ENCODE measurements around the gene RBM44. TPM values are rescaled to one million over a fixed set of nuclear protein-coding genes. Genes with fewer than 3 reads are reported as not detected.
A peak's percentile ranks its signal among the peaks of the same experiment; 100 is the strongest.
"Not testable (repeated sequence)": the region's sequence is repeated elsewhere in the genome, so short reads cannot be mapped to it uniquely, and the experiment has no call there.

Gene RBM44
- total and polyA plus RNA-seq, 9 donors = 0.29 to 1.5 (median 0.53) TPM

GRCh38 chr2:237863689-237864443 is 65.3 kb downstream of the RBM44 start:
- Histone ChIP-seq H3K36me3 (ENCODE audit: control insufficient read depth, insufficient read depth, low read length) (no peaks in the 10 kb centered on the region), H3K4me1 (ENCODE audit: control insufficient read depth, insufficient read depth, low read length) (peaks cover 4% of the 10 kb centered on the region), H3K9me3 (replicated peaks; ENCODE audit: control insufficient read depth, low read depth, low read length) (no peaks in the 10 kb centered on the region), H3K4me3 (ENCODE audit: low read length) (no peak overlapping the region), H3K27me3 (ENCODE audit: control insufficient read depth, insufficient read depth, low read length) (peaks cover 28% of the 10 kb centered on the region), H3K27ac (ENCODE audit: low read length) (no peak overlapping the region)
- DNase-seq = no peak
- 63% methylated on average over 18 of the region's 22 CpGs for whole genome bisulfite sequencing (ENCODE audit: insufficient coverage)

- no peak for DNase-seq
- Histone ChIP-seq H3K27ac (ENCODE audit: low read length) (no peak overlapping the region), H3K9me3 (replicated peaks; ENCODE audit: control insufficient read depth, low read depth, low read length) (no peaks in the 10 kb centered on the region), H3K36me3 (ENCODE audit: control insufficient read depth, insufficient read depth, low read length) (no peaks in the 10 kb centered on the region), H3K4me1 (ENCODE audit: control insufficient read depth, insufficient read depth, low read length) (no peaks in the 10 kb centered on the region), H3K27me3 (ENCODE audit: control insufficient read depth, insufficient read depth, low read length) (peaks cover 23% of the 10 kb centered on the region), H3K4me3 (ENCODE audit: low read length) (no peak overlapping the region)
- 80% methylated on average over 1 of the region's 10 CpGs for WGBS (ENCODE audit: insufficient coverage)
These were observed 65.9 kb downstream of the RBM44 start for GRCh38 chr2:237864444-237864931.

- H3K4me3 ChIP-seq (ENCODE audit: low read length) = no peak overlapping the region
- 61% methylated on average over 9 of the region's 9 CpGs for WGBS (ENCODE audit: insufficient coverage)
- no peaks in the 10 kb centered on the region for H3K9me3 ChIP-seq (replicated peaks; ENCODE audit: control insufficient read depth, low read depth, low read length)
- no peak for DNase-seq
- H3K4me1 ChIP-seq (ENCODE audit: control insufficient read depth, insufficient read depth, low read length) = no peaks in the 10 kb centered on the region
- H3K36me3 ChIP-seq (ENCODE audit: control insufficient read depth, insufficient read depth, low read length) = no peaks in the 10 kb centered on the region
- H3K27ac ChIP-seq (ENCODE audit: low read length) = no peak overlapping the region
- peaks cover 17% of the 10 kb centered on the region for H3K27me3 ChIP-seq (ENCODE audit: control insufficient read depth, insufficient read depth, low read length)
These were observed 66.5 kb downstream of the RBM44 start for GRCh38 chr2:237864940-237865622.

GRCh38 chr2:237865623-237866041 is 67.1 kb downstream of the RBM44 start:
- no peak overlapping the region for H3K4me3 ChIP-seq (ENCODE audit: low read length)
- DNase-seq = no peak
- 77% methylated on average over 4 of the region's 7 CpGs for WGBS (ENCODE audit: insufficient coverage)
- no peaks in the 10 kb centered on the region for H3K9me3 ChIP-seq (replicated peaks; ENCODE audit: control insufficient read depth, low read depth, low read length)
- no peak overlapping the region for H3K27ac ChIP-seq (ENCODE audit: low read length)
- H3K27me3 ChIP-seq (ENCODE audit: control insufficient read depth, insufficient read depth, low read length) = peaks cover 12% of the 10 kb centered on the region
- H3K36me3 ChIP-seq (ENCODE audit: control insufficient read depth, insufficient read depth, low read length) = no peaks in the 10 kb centered on the region
- H3K4me1 ChIP-seq (ENCODE audit: control insufficient read depth, insufficient read depth, low read length) = no peaks in the 10 kb centered on the region

- no peak for DNase-seq
- H3K36me3 ChIP-seq (ENCODE audit: control insufficient read depth, insufficient read depth, low read length) = no peaks in the 10 kb centered on the region
- H3K27ac ChIP-seq (ENCODE audit: low read length) = no peak overlapping the region
- no peak overlapping the region for H3K4me3 ChIP-seq (ENCODE audit: low read length)
- H3K27me3 ChIP-seq (ENCODE audit: control insufficient read depth, insufficient read depth, low read length) = peaks cover 10% of the 10 kb centered on the region
- H3K9me3 ChIP-seq (replicated peaks; ENCODE audit: control insufficient read depth, low read depth, low read length) = no peaks in the 10 kb centered on the region
- peaks cover 1% of the 10 kb centered on the region for H3K4me1 ChIP-seq (ENCODE audit: control insufficient read depth, insufficient read depth, low read length)
- WGBS (ENCODE audit: insufficient coverage) = 84% methylated on average over 4 of the region's 13 CpGs
These were observed 67.6 kb downstream of the RBM44 start for GRCh38 chr2:237866101-237866621.

- H3K27me3 ChIP-seq (ENCODE audit: control insufficient read depth, insufficient read depth, low read length) = peaks cover 5% of the 10 kb centered on the region
- H3K9me3 ChIP-seq (replicated peaks; ENCODE audit: control insufficient read depth, low read depth, low read length) = no peaks in the 10 kb centered on the region
- H3K4me1 ChIP-seq (ENCODE audit: control insufficient read depth, insufficient read depth, low read length) = peaks cover 2% of the 10 kb centered on the region
- no peak overlapping the region for H3K27ac ChIP-seq (ENCODE audit: low read length)
- WGBS (ENCODE audit: insufficient coverage) = 88% methylated on average over 10 of the region's 10 CpGs
- H3K36me3 ChIP-seq (ENCODE audit: control insufficient read depth, insufficient read depth, low read length) = no peaks in the 10 kb centered on the region
- no peak overlapping the region for H3K4me3 ChIP-seq (ENCODE audit: low read length)
- no peak for DNase-seq
These were observed 68.9 kb downstream of the RBM44 start for GRCh38 chr2:237867465-237867864.

GRCh38 chr2:237868074-237868473 is 69.5 kb downstream of the RBM44 start:
- not testable (repeated sequence) for H3K27ac ChIP-seq (ENCODE audit: low read length); H3K27me3 ChIP-seq (ENCODE audit: control insufficient read depth, insufficient read depth, low read length); H3K4me3 ChIP-seq (ENCODE audit: low read length); DNase-seq; H3K36me3 ChIP-seq (ENCODE audit: control insufficient read depth, insufficient read depth, low read length); H3K4me1 ChIP-seq (ENCODE audit: control insufficient read depth, insufficient read depth, low read length); H3K9me3 ChIP-seq (replicated peaks; ENCODE audit: control insufficient read depth, low read depth, low read length)
- no CpG with 5 or more reads among the region's 4 CpGs for WGBS (ENCODE audit: insufficient coverage)

GRCh38 chr2:237868631-237869342 is 70.2 kb downstream of the RBM44 start:
- peaks cover 12% of the 10 kb centered on the region for H3K4me1 ChIP-seq (ENCODE audit: control insufficient read depth, insufficient read depth, low read length)
- no peaks in the 10 kb centered on the region for H3K9me3 ChIP-seq (replicated peaks; ENCODE audit: control insufficient read depth, low read depth, low read length)
- DNase-seq = peak; percentile 69
- peaks cover 2% of the 10 kb centered on the region for H3K27me3 ChIP-seq (ENCODE audit: control insufficient read depth, insufficient read depth, low read length)
- WGBS (ENCODE audit: insufficient coverage) = 24% methylated on average over 5 of the region's 22 CpGs
- H3K27ac ChIP-seq (ENCODE audit: low read length) = no peak overlapping the region
- H3K36me3 ChIP-seq (ENCODE audit: control insufficient read depth, insufficient read depth, low read length) = no peaks in the 10 kb centered on the region
- no peak overlapping the region for H3K4me3 ChIP-seq (ENCODE audit: low read length)

GRCh38 chr2:237869343-237870102 is 70.9 kb downstream of the RBM44 start:
- H3K27ac ChIP-seq (ENCODE audit: low read length) = no peak overlapping the region
- DNase-seq = no peak
- H3K4me1 ChIP-seq (ENCODE audit: control insufficient read depth, insufficient read depth, low read length) = peaks cover 16% of the 10 kb centered on the region
- no peak overlapping the region for H3K4me3 ChIP-seq (ENCODE audit: low read length)
- peaks cover 2% of the 10 kb centered on the region for H3K27me3 ChIP-seq (ENCODE audit: control insufficient read depth, insufficient read depth, low read length)
- 95% methylated on average over 19 of the region's 21 CpGs for WGBS (ENCODE audit: insufficient coverage)
- no peaks in the 10 kb centered on the region for H3K36me3 ChIP-seq (ENCODE audit: control insufficient read depth, insufficient read depth, low read length)
- H3K9me3 ChIP-seq (replicated peaks; ENCODE audit: control insufficient read depth, low read depth, low read length) = no peaks in the 10 kb centered on the region
